Right atrium auricular region (tissue), 2 donors: ENCODE data around the gene SIRPA. TPM values are rescaled to one million over a fixed set of nuclear protein-coding genes. Genes with fewer than 3 reads are reported as not detected.
A peak's percentile ranks its signal among the peaks of the same experiment; 100 is the strongest.

Experiments
- DNase-seq: peaks from one replicate; pipeline ENCODE4 v3.0.0-alpha.2; 2019; ENCODE audit warnings: low spot score
- H3K27ac ChIP-seq, 2 donors: fragments of 200-600 bp; sonication (generic); 1 replicate in 1 of 2; 2 replicates in 1 of 2; pipeline ENCODE4 v1.5.1; 2016 to 2019
- H3K27me3 ChIP-seq, 2 donors: fragments of 200-600 bp; sonication (generic); one replicate each; pipeline versions ENCODE4 v1.5.1 to v1.6.0; 2017 to 2019
- H3K36me3 ChIP-seq: fragments of 200-600 bp; sonication (generic); one replicate; pipeline ENCODE4 v1.5.1; 2016
- H3K4me1 ChIP-seq, 2 donors: fragments of 200-600 bp; sonication (generic); one replicate each; pipeline versions ENCODE4 v1.5.1 to v1.6.0; 2017 to 2019
- H3K4me3 ChIP-seq, 2 donors: fragments of 200-600 bp; sonication (generic); 1 replicate in 1 of 2; 2 replicates in 1 of 2; pipeline ENCODE4 v1.5.1; 2017 to 2019; ENCODE audit warnings: mild to moderate bottlenecking in 1 of 2, moderate library complexity in 1 of 2
- H3K9me3 ChIP-seq, 2 donors: fragments of 200-600 bp; sonication (generic); one replicate each; pipeline ENCODE4 v1.5.1; 2019
- CTCF ChIP-seq, 2 donors: fragments of 200-600 bp; sonication (generic); IDR thresholded peaks; one replicate each; pipeline ENCODE4 v1.5.1; 2019; ENCODE audit warnings: antibody characterized with exemption in 2 of 2
- total RNA-seq, 2 donors: library from RNA; depleted of rRNA; stranded (reverse); fragments of >200 nt; gene quantifications; one replicate each; pipeline ENCODE4 v1.1.0, GENCODE V29; 2016

SIRPA gene
- total RNA-seq, 2 donors from 2014 or later: 32.4 to 58.5 TPM

GRCh38 chr20:1879934-1880333, 15.3 kb upstream of the SIRPA start:
- Histone ChIP-seq H3K27me3 (no peaks in the 10 kb centered on the region), H3K4me3 (no peak overlapping the region)
- no peak for TF ChIP-seq CTCF (IDR thresholded peaks at IDR 0.05)

GRCh38 chr20:1880529-1881239, 14.5 kb upstream of the SIRPA start:
- no peaks in the 10 kb centered on the region for H3K36me3 ChIP-seq
- no peaks in the 10 kb centered on the region for H3K9me3 ChIP-seq
- no peak for DNase-seq
- H3K27me3 ChIP-seq: no peaks in the 10 kb centered on the region
- peaks cover 0 to 27% of the 10 kb centered on the region in 2 donors for H3K4me1 ChIP-seq
- TF ChIP-seq CTCF (IDR thresholded peaks at IDR 0.05): no peak
- H3K27ac ChIP-seq: no peak overlapping the region
- no peak overlapping the region for H3K4me3 ChIP-seq

More at GRCh38 chr20:1879934-1880333, 15.3 kb upstream of the SIRPA start:
- no peak overlapping the region for H3K27ac ChIP-seq
- H3K36me3 ChIP-seq: no peaks in the 10 kb centered on the region
- DNase-seq: no peak
- no peaks in the 10 kb centered on the region for H3K9me3 ChIP-seq
- H3K4me1 ChIP-seq: peaks cover 0 to 30% of the 10 kb centered on the region in 2 donors

DNA sequence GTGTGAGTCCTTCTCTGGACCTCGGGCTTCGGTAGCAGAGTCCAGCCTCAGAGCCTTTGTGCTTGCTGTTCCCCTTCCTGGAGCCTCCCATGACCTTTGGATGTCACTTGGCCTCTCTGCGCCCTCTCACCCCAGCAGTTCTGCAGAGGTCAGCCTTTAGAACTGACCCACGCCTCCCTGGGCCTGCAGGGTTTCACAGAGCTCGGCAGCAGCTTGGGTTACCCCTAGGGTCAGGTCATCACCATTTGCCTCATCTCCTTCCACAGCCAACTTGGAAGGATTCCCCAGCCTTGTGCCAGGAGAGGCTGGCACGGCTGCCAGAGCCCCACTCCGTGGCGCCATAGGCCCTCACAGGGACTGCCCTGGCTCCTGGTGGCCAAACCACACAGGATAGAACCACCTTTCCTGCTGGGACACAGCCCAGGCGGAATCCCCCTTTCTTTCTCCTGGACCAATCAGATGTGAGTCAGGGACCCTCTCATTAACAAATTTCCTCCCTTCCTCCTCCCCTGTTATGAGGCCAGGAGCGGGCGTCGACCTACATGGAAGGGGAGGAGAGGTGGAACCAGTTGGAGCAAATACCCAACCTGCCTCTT, 13.9 kb upstream of the SIRPA start:
- H3K9me3 ChIP-seq: no peaks in the 10 kb centered on the region
- DNase-seq: no peak
- peak in 1 of 2 donors; percentile 42 for TF ChIP-seq CTCF (IDR thresholded peaks at IDR 0.05)
- H3K27ac ChIP-seq: no peak overlapping the region
- H3K4me3 ChIP-seq: no peak overlapping the region
- H3K27me3 ChIP-seq: no peaks in the 10 kb centered on the region
- peaks cover 0 to 27% of the 10 kb centered on the region in 2 donors for H3K4me1 ChIP-seq
- H3K36me3 ChIP-seq: no peaks in the 10 kb centered on the region

DNA sequence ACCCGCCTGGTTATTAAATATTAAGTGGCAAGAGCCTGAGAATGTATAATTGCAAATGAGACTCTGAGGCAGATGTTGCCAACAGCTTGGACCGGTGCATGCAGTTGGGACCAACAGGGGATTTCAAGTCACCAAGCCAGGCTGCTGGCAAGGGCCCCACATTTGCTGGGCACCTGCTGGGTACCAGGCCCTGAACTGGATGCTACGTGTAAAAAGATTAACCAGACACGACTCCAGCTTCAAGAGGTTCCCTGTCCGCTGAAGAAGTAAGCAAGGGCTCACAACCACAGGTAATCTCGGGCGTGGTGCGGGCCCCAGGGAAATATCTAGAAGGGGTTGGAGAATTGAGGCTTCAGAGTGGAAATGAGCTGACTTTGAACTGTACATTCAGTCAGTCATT, 13.2 kb upstream of the SIRPA start:
- Histone ChIP-seq H3K36me3 (no peaks in the 10 kb centered on the region), H3K27me3 (no peaks in the 10 kb centered on the region), H3K4me1 (peaks cover 0 to 27% of the 10 kb centered on the region in 2 donors), H3K4me3 (no peak overlapping the region), H3K27ac (no peak overlapping the region), H3K9me3 (no peaks in the 10 kb centered on the region)
- no peak for TF ChIP-seq CTCF (IDR thresholded peaks at IDR 0.05)
- no peak for DNase-seq

GRCh38 chr20:1883986-1884385, 11.2 kb upstream of the SIRPA start:
- no peak overlapping the region for H3K27ac ChIP-seq
- no peak for DNase-seq

More at GRCh38 chr20:1883986-1884385, 11.2 kb upstream of the SIRPA start:
- Histone ChIP-seq H3K4me3 (no peak overlapping the region), H3K9me3 (no peaks in the 10 kb centered on the region), H3K4me1 (peaks cover 0 to 27% of the 10 kb centered on the region in 2 donors), H3K27me3 (no peaks in the 10 kb centered on the region), H3K36me3 (no peaks in the 10 kb centered on the region)
- no peak for TF ChIP-seq CTCF (IDR thresholded peaks at IDR 0.05)
